LHCN-M2 (cell line): ENCODE data around the gene ETHE1. TPM values are rescaled to one million over a fixed set of nuclear protein-coding genes. Genes with fewer than 3 reads are reported as not detected.

Experiments
- DNase-seq: peaks from one replicate; pipeline ENCODE4 v3.0.0-alpha.2; 2012; ENCODE audit warnings: low read depth
- total RNA-seq: library from RNA; depleted of rRNA; stranded (reverse); fragments of >200 nt; gene quantifications from 2 replicates; pipeline ENCODE4 v1.2.3, GENCODE V29; 2014

The ETHE1 gene
- total RNA-seq, 1 experiment from 2014 or later, result 40.0 TPM

DNA sequence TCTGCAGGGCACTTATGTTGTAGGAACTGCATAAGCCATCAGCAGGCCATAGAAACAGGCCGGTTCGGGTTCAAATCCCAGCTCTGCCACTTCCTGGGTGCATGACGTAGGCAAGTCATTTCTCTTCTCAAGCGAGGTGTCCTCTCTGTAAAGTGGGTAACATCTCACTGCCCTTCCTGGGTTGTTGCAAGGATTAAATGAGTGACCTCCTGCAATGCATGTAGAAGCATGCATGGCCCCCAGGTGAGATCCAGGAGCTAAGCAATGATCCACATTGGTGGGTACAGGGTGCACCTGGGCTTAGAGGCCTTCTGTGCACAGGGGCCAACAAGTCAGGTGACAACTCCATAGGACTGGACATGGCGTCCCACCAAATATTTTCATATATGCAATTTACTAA is 36.2 kb downstream of the ETHE1 start:
- DNase-seq, result no peak

DNA sequence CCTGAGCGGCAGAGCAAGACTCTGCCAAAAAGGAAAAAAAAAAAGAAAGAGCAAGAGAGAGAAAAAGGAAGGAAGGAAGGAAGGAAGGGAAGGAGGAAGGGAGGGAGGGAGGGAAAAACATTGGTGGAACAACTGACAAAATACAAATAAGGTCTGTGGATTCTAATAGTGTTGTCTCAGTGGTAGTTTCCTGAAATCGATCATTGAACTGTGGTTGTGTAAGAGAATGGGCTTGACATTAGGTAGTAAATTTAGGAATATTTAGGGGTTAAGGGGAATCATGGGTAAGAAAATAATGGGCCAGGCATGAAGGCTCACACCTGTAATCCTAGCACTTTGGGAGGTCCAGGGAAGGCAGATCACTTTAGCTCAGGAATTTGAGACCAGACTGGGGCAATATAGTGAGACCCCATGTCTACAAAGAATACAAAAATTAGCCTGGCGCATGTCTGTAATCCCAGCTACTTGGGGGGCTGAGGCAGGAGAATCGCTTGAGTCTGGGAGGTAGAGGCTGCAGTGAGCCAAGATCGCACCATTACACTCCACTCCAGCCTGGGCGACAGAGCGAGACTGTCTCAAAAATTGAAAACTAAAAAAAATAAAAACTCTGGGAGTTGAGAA is 36.9 kb downstream of the ETHE1 start:
- DNase-seq, result no peak

DNA sequence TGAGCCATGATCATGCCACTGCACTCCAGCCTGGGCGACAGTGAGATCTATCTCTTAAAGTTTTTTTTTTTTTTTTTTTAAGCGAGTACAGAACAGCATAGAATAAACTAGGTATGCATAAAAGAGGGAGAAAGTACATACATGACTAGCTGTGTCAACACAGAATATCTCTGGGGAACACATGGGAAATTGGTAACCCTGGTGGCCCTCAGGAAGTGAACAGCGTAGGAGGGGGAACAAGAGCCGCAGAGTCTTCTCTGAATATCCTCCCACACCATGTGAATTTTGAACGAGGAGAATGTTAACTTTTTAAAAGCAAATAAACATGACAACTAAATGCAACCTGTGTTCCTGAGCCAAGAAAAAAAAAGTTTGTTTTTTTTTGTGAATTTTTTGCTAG is 37.7 kb downstream of the ETHE1 start:
- DNase-seq, result no peak

DNA sequence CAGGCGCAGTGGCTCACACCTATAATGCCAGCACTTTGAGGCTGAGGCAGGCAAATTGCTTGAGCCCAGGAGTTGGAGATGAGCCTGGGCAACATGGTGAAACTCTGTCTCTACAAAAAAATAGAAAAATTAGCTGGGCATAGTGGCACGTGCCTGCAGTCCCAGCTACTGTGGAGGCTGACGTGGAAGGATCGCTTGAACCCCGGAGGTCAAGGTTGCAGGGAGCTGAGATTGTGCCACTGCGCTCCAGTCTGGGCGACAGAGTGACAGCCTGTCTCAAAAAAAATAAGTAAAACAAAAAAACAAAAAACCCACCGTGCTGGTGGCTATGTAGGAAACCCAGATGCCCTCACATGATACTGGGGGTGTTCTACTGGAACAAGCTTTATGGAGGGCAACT is 38.8 kb downstream of the ETHE1 start:
- DNase-seq, result no peak

DNA sequence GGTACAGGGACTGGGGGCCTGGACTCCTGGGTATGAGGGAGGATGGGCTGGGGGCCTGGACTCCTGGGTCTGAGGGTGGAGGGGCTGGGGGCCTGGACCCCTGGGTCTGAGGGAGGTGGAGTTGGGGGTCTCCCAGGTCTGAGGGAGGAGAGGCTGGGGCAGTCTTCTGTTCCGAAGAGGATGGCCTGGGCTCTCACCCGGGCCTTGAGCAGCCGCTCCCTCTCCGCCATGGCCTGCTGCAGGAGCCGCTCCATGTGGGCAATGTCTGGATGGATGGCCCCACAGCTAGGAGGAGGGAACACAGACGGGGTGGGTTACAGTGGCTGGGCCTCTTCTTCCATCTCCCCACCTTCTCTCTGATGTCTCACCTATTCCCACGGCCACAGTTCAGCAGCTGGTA is 40.6 kb downstream of the ETHE1 start:
- DNase-seq, result no peak

DNA sequence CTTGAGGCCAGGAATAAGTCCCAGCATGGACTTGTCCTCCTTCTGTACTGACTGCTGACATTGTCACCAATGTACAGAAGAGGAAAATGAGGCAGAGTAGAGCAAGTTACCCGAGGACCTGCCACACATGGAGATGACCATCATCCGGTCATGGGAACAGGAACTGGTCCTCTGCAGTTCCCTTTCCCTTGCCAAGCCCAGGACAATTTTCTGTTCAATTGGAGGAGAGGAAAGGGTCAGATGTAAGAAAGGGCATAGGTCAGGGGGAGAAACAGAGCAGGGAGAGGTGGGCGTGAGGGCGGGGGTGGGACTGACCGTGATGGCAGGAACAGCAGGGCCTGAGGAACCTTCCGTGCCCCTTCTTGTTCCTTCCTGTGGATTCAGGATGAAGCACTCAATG is 41.0 kb downstream of the ETHE1 start:
- no peak for DNase-seq

DNA sequence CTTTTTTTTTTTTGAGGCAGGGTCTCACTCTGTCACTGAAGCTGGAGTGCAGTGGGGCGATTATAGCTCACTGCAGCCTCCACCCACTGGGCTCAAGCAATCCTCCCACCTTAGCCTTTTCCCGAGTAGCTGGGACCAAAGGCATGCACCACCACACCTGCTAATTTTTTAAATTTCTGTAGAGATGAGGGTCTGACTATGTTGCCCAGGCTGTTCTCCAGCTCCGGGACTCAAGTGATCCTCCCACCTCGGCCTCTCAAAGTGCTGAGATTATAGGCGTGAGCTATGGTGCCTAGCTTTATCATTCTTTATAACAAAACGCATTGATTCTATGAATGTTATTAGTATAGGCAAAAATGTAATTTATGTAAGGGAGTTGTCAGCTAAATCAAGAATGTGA is 43.7 kb downstream of the ETHE1 start:
- DNase-seq, result no peak

DNA sequence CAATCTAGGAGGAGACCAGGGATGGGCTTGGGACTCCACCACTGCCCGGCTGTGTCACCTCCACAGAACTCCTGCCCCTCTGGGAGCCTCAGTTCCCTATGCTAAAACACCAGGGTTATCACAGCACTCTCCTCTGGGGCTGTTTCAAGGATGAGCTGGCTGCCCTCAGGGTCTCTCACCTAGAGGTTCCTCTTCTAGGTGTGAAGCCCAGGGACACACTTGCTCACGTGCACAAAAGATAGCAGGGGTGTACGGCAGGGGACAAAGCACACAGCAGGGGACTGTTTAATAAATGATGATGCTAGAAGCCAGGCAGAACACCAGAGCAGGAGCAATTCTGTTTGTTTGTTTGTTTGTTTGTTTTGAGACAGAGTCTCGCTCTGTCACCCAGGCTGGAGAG is 44.8 kb downstream of the ETHE1 start:
- DNase-seq, result no peak

DNA sequence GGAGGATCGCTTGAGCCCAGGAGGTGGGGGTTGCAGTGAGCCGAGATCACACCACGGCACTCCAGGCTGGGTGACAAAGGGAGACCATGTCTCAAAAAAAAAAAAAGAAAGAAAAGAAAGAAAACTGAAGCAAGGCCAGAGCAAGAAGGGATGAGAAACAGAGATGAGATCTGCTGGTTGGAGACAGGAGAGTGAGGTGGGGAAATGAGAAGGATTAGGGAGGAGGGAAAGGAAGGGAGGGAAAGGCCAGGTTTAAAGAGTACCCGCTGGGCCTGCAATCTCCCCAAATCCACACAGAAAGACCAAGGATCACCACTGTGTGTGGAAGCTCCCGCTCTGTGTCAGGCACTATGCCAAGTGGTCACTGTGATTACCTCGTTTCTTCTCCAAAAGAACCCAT is 45.3 kb downstream of the ETHE1 start:
- DNase-seq, result no peak

DNA sequence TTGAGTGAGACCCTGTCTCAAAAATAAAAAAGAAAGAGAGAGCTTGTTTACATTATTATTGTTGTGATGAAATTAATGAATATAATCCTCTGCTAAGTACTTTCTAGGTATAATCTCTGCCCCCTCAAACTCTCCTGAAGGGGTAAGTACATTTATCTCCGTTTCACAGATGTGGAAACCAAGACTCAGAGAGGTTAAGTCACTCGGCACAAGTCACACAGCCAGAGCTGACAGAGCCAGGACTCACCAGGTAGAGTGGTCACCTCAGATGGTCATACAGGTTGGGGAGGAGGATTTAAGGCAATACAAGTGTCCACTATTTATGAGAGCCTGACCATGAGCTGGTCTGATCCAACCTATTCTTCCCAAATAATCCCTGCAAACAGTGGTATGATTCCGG is 46.4 kb downstream of the ETHE1 start:
- no peak for DNase-seq

DNA sequence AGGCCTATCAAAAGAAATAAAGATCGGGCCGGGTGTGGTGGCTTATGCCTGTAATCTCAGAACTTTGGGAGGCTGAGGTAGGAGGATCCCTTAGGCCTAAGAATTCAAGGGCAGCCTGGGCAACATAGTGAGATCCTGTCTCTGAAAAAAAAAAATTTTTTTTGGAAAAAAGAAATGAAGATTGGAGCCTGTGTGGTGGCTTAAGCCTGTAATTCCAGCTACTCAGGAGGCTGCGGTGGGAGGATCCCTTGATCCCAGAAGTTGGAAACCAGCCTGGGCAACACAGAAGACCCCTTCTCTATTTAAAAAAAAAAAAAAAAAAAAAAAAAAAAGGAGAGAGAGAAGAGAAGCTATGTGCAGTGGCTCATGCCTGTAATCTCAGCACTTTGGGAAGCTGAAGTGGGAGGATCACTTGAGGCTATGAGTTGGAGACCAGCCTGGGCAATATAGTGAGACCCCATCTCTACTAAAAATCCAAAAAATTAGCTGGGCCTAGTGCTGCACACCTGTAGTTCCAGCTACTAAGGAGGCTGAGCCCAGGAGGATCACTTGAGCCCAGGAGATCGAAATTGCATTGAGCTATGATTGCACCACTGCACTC is 46.9 kb downstream of the ETHE1 start:
- no peak for DNase-seq

DNA sequence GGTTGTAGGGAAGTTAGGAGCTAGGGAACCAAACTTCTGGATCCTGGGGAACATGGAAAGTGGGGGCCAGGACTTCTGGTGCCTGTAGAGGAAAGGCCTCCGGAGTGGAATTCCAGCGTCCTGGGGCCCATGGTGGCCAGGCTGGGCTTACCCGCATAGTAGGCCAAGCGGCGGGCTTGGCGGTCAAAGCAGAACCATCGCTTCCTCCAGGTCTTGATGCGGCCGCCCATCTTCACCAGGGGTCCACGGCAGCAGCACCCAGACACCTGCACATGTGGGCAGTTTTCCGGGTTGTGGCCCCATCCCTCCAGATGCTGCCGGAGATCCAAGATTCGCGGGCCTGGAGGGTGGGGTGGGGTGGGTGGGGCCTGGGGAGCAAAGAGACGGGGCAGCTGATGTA is 47.8 kb downstream of the ETHE1 start:
- DNase-seq, result no peak

DNA sequence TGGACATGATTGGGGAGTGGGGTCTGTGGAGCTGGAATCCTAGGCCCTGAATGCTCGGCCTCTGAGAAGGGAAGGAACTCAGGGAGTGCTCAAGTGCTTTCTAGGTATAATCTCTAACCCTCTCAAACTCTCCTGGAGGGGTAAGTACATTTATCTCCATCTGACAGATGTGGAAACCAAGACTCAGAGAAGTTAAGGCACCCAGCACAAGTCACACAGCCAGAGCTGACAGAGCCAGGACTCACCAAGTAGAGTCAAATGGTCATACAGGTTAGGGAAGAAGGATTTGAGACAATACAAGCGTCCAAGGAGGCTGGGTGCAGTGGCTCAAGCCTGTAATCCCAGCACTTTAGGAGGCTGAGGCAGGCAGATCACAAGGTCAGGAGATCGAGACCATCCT is 48.7 kb downstream of the ETHE1 start:
- no peak for DNase-seq

DNA sequence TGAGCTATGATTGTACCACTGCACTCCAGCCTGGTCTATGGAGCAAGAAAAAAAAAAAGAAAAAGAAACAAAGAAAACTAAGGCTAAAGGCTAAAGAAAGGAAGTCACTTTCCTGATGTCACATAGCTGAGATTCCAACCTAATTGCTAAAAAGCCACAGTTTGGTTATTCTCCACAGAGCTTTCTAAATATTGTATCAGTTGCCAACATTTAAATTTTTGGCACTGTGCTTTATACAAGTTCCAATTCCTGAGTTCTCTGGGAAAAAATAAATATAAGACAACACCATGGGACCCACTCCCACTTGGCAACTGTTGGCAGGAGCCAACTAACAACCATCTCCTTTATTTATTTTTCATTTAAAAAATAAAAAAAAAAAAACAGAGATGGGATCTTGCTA is 50.4 kb downstream of the ETHE1 start:
- DNase-seq, result peak; percentile 72

DNA sequence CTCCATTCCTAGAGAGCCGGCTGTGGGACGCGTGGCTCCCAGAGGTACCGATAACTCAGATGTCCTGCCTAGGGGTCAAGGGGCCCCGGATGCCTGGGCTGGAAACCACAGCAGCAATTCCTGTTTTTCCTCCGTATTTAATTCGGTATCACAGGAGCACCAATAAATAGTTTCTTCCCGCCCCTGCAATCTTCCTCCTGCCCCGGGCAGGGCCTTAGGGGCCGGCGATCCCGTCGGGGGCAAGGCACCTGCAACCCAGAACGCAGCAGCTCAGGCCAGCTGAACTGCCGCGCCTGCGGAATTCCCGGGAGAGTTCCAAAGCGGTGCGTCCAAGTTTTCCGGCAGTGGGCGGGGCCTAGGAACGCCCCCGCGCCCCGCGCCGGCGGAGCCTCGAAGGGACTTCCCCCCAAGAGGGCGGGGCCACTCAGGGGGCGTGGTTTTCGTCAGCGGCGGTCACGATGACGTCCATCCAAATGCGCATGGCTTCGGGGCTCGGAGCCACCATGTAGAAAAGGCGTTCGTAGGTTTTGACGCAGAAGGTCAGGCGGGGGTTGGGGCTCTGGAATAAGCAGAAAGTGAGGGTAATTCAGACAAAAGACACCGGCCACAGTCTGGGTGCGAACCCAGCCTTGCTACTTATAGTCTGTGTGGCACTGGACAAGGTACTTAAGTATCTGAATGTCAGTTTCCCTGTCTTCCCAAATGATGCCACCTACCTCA is 51.9 kb downstream of the ETHE1 start:
- peak; percentile 6 for DNase-seq

DNA sequence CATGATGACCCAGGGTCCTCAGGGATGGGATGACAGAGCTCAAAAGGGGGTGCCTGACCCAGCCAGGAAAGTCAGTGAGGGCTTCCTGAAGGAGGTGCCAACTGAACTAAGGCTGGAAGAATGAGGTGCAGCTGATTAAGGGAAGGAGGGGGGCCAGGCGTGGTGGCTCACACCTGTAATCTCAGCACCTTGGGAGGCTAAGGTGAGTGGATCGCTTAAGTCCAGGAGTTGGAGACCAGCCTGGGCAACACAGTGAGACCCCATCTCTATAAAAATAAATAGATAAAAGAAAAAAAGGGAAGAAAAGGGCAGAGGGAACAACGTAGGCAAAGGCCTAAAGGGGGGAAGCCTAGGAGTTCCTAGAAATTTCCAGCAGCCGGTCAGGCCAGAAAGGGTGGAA is 52.5 kb downstream of the ETHE1 start:
- DNase-seq, result no peak

DNA sequence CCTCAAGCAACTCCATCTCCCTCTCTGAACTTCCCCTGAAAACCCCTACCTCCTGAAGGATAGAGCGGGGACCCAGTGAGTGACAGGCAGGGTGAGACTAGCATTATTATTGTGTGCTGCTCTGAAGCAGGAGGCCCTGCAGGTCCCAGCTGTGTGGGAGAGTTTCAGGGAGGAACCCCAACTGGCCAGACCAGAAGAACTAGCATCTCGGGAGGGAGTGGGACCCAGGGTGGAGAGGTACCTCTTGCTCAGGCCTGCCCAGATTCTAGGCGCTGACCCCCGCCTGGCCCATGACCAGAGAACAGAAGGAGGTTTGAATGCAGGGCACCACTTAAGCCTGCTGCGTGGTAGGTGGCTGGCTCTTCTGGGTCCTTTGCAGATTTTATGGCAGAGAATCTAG is 55.9 kb downstream of the ETHE1 start:
- DNase-seq, result no peak

DNA sequence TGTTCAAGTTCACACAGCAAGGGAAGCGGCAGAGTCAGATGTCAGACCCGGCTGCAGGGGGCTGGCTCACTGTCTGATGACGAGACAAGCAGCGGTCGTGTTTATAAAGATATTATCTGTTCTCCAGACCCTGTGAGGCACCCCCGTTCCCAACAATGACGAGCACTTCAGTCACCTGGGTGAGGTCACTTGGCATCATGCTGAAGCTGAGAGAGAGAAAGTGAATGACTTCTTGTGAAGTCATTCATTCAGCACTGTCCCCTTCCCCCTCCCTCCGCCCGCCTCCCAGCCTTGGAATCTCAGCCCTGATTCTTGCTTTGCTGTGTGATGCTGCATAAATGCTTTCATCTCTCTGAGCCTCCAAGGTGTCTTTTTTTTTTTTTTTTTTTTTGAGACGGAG is 56.7 kb downstream of the ETHE1 start:
- DNase-seq, result no peak

DNA sequence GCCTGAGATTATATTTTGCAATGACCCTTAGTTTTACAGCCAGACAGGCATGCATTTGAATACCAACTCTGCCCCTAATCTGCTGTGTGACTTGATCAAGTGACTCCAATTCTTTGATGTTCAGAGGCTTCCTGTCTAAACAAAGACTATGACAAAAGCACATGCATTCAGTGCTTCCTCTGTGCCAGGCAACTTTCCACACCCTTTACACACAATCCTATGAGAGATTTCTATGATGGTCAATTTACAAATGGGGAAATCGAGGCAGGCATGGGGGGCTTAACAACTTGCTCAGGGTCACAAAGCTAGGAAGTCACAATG is 57.9 kb downstream of the ETHE1 start:
- no peak for DNase-seq

DNA sequence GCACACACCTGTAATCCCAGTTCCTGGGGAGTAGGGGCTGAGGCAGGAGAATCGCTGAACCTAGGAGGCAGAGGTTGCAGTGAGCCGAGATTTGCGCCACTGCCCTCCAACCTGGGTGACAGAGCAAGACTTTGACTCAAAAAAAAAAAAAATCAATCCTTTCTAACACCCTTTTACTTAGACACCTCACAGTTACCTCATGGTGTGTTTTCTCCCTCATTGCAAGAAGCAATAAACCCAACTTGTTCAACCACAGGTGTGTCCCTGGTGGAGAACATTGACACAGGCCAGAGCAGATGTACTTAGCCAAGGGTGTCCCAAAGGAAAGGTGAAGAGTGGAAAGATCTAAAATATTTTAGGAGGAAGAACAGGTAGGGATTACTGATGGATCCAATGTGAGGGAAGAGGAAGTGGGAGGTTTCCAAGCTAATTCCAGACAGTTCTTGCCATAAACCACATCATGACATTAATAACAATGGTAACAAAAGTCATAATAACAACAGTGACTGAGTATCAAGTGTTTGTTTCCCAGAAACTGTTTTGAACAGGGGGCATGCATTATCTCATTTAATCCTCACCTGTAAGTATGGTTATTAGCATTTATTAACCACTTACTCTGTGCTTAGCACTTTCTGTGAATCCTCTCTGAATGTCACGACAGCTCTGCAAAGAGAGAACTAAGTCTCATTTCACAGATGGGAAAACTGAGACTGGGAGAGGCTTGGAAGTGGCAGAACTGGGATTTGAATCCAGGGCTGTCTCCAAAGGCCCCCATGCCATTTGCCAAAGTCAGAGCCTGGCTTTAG is 58.4 kb downstream of the ETHE1 start:
- no peak for DNase-seq

DNA sequence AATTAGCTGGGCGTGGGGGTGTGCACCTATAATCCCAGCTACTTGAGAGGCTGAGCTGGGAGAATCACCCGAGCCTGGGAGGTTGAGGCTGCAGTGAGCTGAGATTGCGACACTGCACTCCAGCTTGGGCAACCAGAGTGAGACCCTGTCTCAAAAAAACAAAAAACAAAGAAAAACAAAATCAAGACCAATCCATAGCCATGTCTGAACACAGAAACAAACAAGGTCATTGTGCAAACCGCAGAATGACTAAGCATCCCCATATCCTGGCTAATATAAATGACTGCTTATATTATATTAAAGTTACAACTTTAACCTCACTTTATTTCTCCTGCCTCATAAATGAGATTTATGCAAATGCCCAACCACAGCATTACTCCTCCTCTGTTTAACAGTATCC is 59.3 kb downstream of the ETHE1 start:
- peak; percentile 59 for DNase-seq

DNA sequence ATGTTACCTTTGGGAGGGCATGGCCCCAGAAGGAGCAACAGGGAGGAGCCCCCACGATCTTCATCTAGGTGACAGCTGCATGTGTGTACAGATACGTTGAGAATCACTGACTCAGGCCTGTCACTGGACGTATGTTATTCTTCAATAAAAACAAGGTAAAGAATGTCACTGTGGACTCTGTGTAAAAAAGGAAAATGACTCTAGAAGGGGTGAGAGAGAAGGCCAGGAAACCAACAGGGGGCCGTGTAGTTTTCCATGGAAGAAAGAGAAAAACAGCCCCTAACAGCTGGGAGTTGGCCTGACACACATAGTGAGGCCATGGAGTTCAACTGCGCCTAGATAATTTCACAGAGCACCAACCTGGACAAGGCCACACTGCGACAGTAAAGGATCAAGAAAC is 59.7 kb downstream of the ETHE1 start:
- DNase-seq, result peak; percentile 17

DNA sequence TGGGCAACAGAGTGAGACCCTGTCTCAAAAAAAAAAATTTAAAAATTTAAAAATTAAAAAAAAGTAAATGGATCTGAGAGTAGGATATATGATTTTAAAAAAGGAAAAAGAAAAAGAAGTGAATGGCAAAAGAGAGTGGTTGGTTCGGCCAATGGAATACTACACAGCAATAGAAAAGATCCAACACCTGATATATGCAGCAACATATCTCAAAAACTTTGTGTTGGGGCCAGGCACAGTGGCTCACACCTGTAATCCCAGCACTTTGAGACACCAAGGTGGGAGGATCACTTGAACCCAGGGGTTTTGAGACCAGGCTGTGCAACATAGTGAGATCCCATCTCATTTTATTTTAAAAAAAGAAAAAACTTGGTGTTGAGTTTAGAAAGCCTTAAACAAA is 60.2 kb downstream of the ETHE1 start:
- DNase-seq, result no peak
